SKM-1 treated with dmso at 0.1 percent for 144 hours (cell line): ENCODE data around the gene KCNK5.

ENCODE experiments used
- DNase-seq: peaks from one replicate; lab custom pipeline; 2025; ENCODE audit not compliant: unreplicated experiment; lab: John Stamatoyannopoulos, UW

The KCNK5 gene, protein sequence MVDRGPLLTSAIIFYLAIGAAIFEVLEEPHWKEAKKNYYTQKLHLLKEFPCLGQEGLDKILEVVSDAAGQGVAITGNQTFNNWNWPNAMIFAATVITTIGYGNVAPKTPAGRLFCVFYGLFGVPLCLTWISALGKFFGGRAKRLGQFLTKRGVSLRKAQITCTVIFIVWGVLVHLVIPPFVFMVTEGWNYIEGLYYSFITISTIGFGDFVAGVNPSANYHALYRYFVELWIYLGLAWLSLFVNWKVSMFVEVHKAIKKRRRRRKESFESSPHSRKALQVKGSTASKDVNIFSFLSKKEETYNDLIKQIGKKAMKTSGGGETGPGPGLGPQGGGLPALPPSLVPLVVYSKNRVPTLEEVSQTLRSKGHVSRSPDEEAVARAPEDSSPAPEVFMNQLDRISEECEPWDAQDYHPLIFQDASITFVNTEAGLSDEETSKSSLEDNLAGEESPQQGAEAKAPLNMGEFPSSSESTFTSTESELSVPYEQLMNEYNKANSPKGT

DNA sequence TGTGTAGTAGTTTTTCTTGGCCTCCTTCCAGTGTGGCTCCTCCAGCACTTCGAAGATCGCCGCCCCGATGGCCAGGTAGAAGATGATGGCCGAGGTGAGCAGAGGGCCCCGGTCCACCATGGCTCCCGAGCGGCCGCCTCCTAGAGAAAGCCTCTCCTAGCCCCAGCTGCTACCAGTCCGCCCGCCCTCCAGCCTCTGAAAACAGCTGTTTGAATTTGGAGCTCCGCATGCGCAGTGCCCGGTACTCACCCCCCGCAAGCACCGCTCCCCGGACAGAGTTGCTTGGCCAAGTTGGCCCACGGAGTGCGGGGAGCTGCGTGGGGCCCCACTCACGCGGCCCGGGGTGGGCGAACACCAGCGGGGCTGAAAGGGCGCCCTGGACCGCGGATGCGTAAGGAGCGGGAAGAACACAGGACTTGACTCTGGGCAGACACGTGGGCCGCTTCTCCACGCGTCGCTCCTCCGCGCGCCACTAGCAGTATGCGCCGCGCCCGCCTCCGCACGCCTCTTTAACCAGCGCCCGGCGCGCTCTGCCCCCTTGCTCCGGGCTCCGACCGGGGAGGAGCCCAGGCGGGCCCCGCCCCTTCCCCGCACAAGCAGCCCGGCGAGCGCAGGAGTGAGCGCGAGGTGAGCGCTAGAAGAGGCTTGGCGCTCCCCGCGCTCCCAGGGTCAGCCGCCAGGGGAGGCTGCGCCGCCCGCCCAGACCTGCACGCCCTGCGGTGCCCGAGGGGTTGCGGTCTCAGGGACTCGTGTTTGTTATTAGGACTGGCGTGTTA, at the start of gene KCNK5:
TSS of gene KCNK5 (minus strand) at position 484 of the 776 bp plus-strand sequence. CDS start at position 120, 364 bp downstream.
- peak; percentile 90 for DNase-seq

DNA sequence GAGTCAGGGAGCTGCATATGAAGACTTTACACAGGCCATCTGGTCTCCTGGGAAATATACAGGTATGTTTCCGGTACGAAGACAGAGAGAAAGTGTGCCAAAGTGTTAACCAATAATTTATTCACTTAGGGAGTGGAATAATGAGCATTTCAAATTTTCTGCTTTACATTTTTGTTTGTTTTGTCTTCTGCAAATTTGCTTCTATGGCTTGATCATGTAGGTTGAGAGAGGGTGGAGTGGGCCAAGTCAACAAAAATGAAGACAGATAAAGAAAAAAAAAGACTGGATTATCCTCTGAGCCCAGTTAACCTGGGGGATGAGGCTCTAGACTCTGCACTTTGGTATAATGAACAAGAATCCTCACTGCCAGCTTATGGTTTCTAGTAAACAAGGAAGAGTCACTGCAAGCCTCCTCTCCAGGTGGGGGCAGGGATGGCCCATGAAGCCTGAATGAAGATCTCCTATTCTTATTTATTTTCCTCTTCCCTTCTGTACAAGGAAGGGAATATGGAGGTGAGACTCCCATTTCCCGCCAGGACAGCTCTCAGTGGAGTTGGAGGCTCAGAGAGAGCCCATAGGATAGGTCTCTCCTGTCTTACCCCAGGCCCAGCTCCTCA, 47.2 kb upstream of the KCNK5 start:
- no peak for DNase-seq

DNA sequence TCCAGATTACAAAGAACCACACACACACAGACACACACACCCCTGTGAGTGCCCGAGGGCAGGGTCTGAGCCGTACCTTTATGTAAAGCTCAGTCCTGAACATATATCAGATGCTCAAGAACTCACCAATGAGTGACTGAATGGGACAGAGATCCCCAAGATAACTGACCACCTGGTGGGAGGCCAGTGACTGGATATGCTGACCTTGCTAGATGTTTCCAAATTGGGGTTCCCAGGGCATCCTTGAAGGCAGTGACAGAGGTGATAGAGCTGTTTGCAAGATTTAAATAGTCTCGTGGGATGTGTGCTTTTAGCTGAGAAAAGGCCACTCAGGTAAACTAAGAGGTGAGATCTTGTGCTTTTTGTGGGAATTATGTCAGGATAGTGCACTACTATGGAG, 45.6 kb upstream of the KCNK5 start:
- no peak for DNase-seq

DNA sequence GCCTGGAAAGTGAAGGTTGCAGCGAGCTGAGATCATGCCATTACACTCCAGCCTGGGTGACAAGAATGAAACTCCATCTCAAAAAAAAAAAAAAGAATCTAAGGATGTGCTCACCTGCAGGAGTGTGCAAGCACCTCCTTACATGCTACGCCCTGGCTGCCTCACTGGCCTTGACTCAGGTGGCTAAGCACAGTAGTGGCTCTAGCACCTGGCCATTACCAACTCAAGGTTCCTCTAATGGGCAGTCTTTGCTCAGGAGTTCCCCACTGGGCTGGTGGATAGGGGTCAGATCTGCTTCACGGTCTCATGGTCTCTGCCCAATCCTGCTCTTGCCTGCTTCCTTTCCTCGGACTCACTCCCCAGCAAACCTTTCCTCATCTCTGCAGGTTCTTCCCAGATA, 45.2 kb upstream of the KCNK5 start:
- no peak for DNase-seq

DNA sequence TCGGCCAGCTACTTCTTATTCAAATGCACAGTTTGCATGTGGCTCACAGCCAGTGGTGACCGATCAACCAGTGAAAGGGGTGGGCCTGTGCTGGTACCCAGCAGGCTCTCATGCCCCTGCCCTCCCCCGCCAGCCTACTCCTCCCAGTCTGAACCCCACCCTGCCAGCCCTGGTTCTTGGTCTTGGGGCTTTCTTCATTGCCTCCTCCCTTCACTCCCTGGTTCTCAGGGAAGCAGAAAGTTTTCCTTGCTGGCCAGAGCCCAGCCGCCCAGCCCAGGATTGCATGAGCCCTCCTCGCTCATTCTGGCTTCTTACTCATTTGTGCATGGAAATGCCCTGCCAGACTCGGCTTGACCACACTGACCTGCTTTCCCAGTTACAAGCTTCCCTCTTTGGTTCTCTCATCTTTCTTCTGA, 44.1 kb upstream of the KCNK5 start:
- DNase-seq, result no peak

DNA sequence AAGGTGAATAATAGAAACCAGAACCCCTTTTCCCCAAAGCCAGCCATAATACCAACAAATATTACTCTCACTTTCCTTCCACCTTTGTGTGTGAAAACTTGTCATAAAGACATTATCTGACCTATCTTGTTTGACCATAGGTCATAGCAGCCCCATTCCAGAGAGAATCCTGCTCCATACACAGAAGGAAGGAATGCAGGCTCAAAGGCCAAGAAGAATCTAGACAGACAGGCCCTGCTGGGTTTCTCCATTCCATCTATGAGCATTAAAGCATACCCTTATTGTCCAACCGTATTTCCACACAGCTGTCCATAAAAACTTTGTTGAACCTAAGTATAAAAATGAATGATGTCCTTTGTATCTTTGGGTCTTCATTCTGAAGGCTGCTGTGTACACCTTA, 40.7 kb upstream of the KCNK5 start:
- no peak for DNase-seq

DNA sequence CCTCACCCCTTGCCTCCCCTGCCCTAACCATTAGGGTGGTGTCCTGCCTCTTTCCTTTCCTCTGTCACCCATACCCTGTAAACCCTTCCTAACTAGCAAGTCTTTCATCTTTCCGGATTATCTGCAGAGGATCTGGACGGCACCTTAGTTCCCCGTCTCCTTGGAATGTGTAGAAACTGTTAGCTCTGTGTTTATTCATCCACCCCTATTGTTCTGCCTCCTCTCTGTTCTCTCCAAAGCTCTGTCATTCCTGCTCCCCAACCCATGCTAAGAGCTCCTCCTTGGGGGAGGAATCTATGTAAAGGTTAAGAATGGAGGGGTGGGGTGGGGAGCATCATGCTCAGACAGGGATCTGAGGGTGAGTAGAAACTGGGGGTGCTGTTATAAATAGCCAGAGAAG, 39.4 kb upstream of the KCNK5 start:
- no peak for DNase-seq

DNA sequence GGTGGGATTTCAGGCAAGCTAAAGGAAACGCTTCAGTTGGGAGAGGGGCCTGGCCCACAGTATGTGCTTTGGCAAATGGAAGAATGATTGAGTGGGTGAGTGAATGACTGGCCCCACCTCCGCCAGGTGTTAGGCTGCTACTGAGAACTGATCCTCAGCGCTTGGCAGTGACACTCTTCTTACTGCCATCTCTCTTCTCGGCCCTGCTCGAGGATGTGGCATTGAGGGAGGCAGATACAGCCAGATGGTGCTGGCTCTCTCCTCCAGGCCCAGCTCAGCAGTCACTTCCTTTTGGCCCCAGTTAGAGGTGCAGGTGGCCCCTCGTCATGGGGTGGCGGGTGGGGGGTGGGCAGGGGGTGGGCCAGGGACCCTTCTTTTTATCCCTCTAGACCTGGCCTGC, 38.9 kb upstream of the KCNK5 start:
- DNase-seq, result no peak

DNA sequence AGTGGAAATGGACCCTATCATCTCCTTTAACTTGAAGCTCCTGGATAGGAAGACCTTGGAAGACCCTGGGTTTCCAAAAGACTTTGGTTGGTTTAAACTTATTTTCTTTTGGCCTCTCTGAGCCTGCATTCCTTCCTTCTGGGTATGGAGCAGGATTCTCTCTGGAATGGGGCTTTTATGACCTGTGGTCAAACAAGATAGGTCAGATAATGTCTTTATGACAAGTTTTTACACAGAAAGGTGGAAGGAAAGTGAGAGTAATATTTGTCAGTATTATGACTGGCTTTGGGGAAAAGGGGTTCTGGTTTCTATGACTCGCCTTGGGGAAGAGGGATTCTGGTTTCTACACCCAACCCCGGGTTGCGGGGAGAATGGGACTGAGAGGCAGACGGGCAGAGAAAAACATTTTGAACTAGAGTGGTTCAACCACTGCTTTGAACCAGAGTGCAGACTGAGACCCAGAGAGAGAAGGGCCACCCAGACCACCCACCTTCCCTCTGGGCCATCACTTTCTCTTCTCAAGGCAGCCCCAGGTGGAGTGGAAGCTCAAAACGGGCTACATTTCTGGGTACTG, 37.6 kb upstream of the KCNK5 start:
- no peak for DNase-seq

DNA sequence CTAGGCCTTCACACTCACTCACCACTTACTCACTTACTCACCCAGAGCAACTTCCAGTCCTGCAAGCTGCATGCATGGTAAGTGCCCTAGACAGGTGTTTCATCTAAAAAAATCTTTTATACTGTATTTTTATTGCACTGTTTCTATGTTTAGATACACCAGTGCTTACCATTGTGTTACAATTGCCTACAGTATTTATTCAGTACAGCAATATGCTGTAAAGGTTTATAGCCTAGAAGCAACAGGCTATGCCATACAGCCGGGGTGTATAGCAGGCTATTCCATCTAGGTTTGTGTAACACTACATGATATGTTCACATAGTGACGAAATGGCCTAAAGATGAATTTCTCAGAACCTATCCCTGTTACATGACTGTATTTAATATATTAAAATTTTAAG, 37.1 kb upstream of the KCNK5 start:
- DNase-seq, result no peak

DNA sequence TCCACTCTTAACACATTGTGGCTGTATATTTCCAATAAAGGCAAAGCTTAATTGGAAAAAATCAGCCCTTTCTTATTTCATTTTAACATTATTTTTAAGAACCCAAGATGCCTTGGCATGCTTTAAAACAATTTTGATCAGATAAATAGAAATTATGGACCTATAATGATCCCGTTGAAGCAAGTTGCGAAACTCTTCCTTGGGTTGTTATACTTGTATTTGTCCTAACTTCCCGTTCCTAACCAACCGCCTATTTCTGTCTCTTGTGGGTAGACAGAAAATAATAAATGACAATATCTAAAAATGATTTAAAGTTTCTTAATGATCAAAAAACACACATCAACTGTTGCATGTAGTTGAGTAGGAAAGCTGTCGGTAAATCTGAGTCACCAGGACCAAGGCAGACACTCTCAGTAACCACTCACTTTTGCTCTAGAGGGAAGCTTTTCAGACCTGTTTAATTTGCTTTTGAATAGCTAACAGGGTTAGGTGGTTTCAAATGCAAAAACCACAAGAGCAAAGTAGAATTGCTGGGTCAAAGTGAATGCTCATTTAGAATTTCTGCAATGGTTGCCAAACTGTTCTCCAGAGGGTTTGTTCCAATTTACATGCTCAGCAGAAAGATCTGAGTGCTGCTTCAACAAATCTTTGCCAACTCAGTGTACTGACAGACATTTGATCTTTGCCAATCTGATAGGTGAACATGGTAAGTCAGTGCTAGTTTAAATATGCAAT, 34.2 kb upstream of the KCNK5 start:
- DNase-seq, result peak; percentile 66

DNA sequence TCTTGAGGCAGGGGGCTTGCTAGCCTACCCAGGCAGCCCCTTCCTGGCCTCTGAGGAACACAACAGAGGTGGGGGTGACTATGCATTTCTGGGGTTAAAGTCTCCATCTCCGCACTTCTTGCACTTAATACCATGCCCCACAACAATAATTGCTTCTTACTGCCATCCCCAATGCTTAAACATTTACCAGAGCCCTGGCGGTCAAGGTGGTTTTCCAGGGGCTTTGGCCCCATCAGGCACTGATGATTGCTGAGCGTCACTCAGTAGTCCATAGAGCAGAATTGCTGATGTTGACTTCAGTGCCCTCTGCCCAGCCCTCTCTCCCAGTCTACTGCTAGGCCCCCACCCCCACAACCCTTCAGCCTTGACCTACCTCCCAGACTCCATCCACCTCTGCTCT, 32.5 kb upstream of the KCNK5 start:
- DNase-seq, result no peak

DNA sequence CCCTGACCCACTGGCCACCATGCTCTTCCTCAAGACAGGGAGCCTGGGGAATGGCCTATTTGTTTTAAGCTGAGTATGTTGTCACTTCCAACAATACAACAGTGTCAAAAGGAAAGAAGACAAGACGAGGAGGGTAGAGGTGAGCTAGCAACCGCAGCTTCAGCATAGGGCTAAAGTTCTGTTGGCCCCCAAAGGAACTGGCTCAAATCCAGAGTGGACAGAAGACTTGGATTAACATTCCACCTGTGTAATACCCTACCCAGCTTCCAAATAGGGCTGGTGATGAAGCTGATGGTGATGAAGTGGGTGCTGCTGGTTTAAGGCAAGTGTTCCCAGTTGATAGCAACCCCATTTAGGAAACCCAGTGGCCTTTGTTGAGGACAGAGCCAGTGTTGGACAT, 31.7 kb upstream of the KCNK5 start:
- DNase-seq, result no peak

DNA sequence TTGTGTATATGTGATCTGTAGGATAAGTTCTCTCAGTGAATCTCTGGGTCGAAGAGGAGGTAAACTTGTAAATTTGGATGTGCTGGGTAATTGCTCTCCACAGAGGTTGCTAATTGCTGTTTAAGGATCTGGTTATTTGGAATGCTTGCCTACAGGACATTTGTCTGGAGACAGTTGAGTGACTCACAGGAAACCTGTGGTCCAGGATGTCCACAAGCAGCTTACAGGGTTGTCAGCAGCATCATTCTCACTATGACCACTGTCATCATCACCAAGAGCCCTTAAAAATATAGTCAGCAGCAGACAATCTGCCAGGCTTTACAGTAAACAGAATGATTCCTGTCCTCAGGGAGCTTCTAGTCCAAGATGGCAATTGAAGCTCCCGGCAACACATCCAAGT, 31.2 kb upstream of the KCNK5 start:
- no peak for DNase-seq

DNA sequence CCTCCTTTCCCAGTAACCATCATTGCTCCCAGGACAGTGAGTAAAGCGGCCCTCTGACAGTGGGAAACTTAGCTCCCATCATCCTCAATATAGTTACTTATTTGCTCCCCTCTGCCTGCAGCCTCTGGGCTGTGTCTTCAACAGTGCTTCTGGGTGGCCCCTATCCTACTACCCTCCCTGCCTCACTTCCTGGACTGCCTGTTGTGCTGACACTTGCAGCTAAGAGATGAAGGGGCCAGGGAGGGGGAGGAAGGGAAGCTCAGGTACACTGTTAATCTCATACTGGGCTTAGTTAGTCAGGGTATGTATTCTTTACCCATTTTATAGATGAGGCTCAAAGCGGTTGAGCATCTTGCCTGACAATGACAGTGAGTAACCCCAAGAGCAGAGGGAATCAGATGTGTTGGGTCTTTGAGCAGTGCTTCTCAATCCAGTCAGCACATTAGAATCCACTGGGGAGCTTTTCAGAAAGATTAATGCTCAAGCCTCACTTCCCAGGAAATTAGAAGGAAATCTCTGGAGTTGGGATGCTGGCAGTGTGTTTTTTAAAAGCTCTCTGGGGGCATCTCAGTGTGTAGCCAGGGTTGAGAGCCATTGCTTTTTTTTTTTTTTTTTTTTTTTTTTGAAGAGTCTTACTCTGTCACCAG, 27.1 kb upstream of the KCNK5 start:
- no peak for DNase-seq

DNA sequence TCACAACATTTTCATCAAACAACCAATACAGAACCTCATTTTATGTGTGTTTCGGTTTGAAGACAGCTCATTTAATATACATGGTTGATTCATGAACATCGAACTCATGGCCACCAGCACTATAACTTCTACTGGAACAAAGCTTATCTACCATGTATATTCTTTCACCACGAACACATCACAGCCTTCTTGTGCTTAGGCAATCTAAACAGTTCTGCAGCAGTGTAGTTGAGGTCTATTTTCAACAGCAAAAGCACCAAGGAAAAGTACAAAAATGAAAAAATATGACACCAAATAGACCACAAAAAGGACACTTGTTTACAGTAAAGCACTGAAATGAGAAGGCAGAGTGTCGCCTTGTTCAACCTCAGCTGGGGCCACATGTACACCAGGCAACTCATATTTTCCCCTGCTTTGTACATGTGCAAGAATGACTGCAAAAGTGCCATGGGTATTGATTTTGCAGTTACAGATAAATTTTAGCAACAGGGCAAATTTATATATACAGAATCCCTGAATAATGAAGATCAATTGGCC, 25.8 kb upstream of the KCNK5 start:
- DNase-seq, result no peak

DNA sequence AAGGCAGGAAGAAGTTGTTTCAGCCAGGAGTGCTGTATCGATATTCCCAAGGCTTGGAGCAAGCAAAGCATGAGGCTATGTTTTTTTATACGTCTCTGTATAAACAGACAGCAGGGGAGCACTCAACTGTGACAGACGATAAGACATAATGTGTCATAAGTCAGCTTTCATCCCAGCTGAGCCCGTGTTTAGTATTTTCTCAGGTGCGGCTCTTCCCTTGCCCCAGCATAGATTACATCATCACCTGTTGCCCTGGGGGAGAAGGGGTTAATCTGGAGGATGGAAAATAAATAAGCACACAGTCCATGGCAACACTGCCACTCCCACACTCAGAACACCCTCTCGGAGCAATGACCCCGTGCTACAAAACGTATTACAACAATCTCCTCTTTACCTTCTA, 22.1 kb upstream of the KCNK5 start:
- DNase-seq, result no peak

DNA sequence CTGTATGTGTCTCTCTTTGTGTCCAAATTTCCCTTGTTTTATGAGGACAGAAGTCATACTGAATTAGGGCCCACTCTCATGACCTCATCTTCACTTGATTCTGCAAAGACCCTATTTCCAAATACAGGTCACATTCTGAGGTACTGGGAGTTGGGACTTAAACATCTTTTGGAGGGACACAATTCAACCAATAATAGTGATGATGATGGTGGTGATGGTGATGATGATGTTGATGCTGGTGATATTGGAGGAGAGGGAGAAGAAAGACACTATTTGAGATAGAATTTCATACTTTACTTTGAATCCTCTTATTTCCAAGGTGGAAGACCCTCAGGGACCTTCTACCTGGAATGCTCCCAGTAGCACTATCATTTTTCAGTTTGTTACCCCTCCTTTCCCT, 21.2 kb upstream of the KCNK5 start:
- DNase-seq, result no peak

DNA sequence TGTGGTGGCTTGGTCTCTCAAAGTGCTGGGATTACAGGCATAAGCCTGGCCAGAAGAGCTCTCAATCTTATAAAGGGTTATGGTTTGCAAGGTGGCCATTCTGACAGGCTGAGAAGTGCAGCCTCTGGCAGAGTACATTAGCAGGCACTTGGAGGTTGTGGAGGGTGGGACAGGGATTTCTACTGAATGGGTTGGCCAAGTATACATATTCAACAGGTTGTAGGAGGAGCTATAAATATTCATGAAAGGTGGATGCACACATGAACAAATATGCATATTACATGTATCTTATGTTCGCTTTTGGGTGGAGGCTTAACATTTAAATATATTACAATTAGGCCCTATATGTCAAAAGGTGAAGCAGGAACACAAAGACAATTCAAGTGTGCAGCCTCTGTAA, 20.0 kb upstream of the KCNK5 start:
- DNase-seq, result no peak

DNA sequence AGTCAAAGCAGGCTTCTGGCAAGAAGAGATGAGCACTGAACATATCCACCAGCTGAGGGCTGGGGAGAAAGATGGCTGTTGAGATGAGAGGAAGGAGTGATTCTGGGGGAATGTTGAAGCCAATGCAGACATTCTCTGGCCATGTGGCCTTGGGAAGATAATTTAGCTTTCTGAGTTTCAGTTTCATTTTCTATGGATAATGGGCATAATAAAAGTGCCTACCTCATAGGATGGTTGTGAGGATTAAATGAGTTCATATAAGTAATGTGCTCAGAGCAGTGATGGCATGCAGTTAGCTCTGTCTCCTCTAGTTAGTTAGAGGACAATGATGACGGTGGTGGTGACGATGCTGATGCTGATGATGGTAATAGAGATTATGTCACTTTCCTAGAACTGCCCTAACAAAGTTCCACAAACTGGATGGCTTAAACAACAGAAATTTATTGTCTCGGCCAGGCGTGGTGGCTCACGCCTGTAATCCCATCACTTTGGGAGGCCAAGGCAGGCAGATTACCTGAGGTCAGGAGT, 18.5 kb upstream of the KCNK5 start:
- no peak for DNase-seq
